ENCODE data around the gene CAPG.
"Not testable (repeated sequence)": the region's sequence is repeated elsewhere in the genome, so short reads cannot be mapped to it uniquely, and the experiment has no call there.

CAPG gene

GRCh38 chr2:85419009-85419675, 9.0 kb upstream of the CAPG start:
- no peak for DNase-seq

GRCh38 chr2:85418132-85419008, 8.2 kb upstream of the CAPG start, which contains the start of gene SH2D6:
SH2D6 (plus strand) TSS chr2:85418714; CDS start chr2:85429466, 10,752 bp downstream.
- peak; percentile 55 for DNase-seq

- DNase-seq: no peak
These were observed 5.9 kb upstream of the CAPG start for GRCh38 chr2:85415980-85416650.

GRCh38 chr2:85414761-85415553, 4.8 kb upstream of the CAPG start:
- DNase-seq: no peak

- DNase-seq: not testable (repeated sequence)
These were observed 4.2 kb upstream of the CAPG start for GRCh38 chr2:85414421-85414759.

- DNase-seq: peak; percentile 27
These were observed 3.6 kb upstream of the CAPG start for GRCh38 chr2:85413592-85414420.

GRCh38 chr2:85411405-85411748, 1.2 kb upstream of the CAPG start:
- no peak for DNase-seq

- no peak for DNase-seq
These were observed 628 bp upstream of the CAPG start for GRCh38 chr2:85410584-85411404.

- no peak for DNase-seq
These were observed 4.7 kb downstream of the CAPG start for GRCh38 chr2:85405201-85406059.

- no peak for DNase-seq
These were observed 8.3 kb downstream of the CAPG start for GRCh38 chr2:85401844-85402243.

GRCh38 chr2:85401464-85401805, 8.7 kb downstream of the CAPG start:
- DNase-seq: no peak

- DNase-seq: no peak
These were observed 9.4 kb downstream of the CAPG start for GRCh38 chr2:85400541-85401463.

- DNase-seq: no peak
These were observed 10.1 kb downstream of the CAPG start for GRCh38 chr2:85400023-85400422.

GRCh38 chr2:85399183-85399455, 11.0 kb downstream of the CAPG start:
- DNase-seq: no peak

GRCh38 chr2:85398426-85399182, 11.6 kb downstream of the CAPG start:
- no peak for DNase-seq

- no peak for DNase-seq
These were observed 12.2 kb downstream of the CAPG start for GRCh38 chr2:85397925-85398331.

GRCh38 chr2:85396531-85397470, 13.4 kb downstream of the CAPG start:
- no peak for DNase-seq

Measured in amniotic stem cell (primary cell).